ENCODE measurements around the gene GLRX. TPM values are rescaled to one million over a fixed set of nuclear protein-coding genes. Genes with fewer than 3 reads are reported as not detected.
"Not testable (repeated sequence)": the region's sequence is repeated elsewhere in the genome, so short reads cannot be mapped to it uniquely, and the experiment has no call there.

The GLRX gene
- total RNA-seq (15.7 and 23.9 TPM in 2 replicates), polyA plus RNA-seq (51.1 and 54.8 TPM in 2 replicates)

- Histone ChIP-seq H3K4me3 (peak within 1 kb of the TSS; percentile 53), H3K27me3 (no peaks in the 10 kb centered on the region), H3K27ac (peak within 1 kb of the TSS; percentile 77), H3K9me3 (ENCODE audit: low read depth) (no peaks in the 10 kb centered on the region), H3K36me3 (no peaks in the 10 kb centered on the region), H3K4me1 (ENCODE audit: low read depth) (peaks cover 29% of the 10 kb centered on the region)
- peak; percentile 77 to 85 for DNase-seq (ENCODE audit: low read depth in 1 of 2, low spot score in 1 of 2)
- TF ChIP-seq CTCF (IDR thresholded peaks at IDR 0.05; ENCODE audit: low read depth, low read length): no peak
These were observed at the start of gene GLRX for GRCh38 chr5:95822542-95823181. TSS of gene GLRX (minus strand) at chr5:95822726. CDS start at chr5:95822662, 64 bp downstream.

- no peaks in the 10 kb centered on the region for H3K9me3 ChIP-seq (ENCODE audit: low read depth)
These were observed 48.8 kb upstream of the GLRX start for GRCh38 chr5:95871146-95871806.

GRCh38 chr5:95870105-95870672 lies 47.7 kb upstream of the GLRX start:
- TF ChIP-seq CTCF (IDR thresholded peaks at IDR 0.05; ENCODE audit: low read depth, low read length): no peak
- no peaks in the 10 kb centered on the region for H3K27me3 ChIP-seq
- H3K9me3 ChIP-seq (ENCODE audit: low read depth): no peaks in the 10 kb centered on the region
- H3K27ac ChIP-seq: no peak overlapping the region
- no peak for DNase-seq (ENCODE audit: low read depth in 1 of 2, low spot score in 1 of 2)
- H3K4me1 ChIP-seq (ENCODE audit: low read depth): peaks cover 27% of the 10 kb centered on the region
- H3K36me3 ChIP-seq: no peaks in the 10 kb centered on the region
- H3K4me3 ChIP-seq: no peak overlapping the region

More at GRCh38 chr5:95871146-95871806, 48.8 kb upstream of the GLRX start:
- Histone ChIP-seq H3K4me1 (ENCODE audit: low read depth) (peaks cover 27% of the 10 kb centered on the region), H3K27ac (no peak overlapping the region), H3K36me3 (no peaks in the 10 kb centered on the region), H3K27me3 (no peaks in the 10 kb centered on the region), H3K4me3 (no peak overlapping the region)
- no peak for TF ChIP-seq CTCF (IDR thresholded peaks at IDR 0.05; ENCODE audit: low read depth, low read length)
- DNase-seq (ENCODE audit: low read depth in 1 of 2, low spot score in 1 of 2): no peak

GRCh38 chr5:95869173-95869855 lies 46.8 kb upstream of the GLRX start:
- H3K36me3 ChIP-seq; H3K9me3 ChIP-seq (ENCODE audit: low read depth); H3K4me3 ChIP-seq; H3K27ac ChIP-seq; H3K27me3 ChIP-seq; DNase-seq (ENCODE audit: low read depth in 1 of 2, low spot score in 1 of 2): not testable (repeated sequence)
- peaks cover 20% of the 10 kb centered on the region for H3K4me1 ChIP-seq (ENCODE audit: low read depth)

- Histone ChIP-seq H3K9me3 (ENCODE audit: low read depth) (no peaks in the 10 kb centered on the region), H3K4me1 (ENCODE audit: low read depth) (peaks cover 27% of the 10 kb centered on the region), H3K27me3 (no peaks in the 10 kb centered on the region), H3K36me3 (no peaks in the 10 kb centered on the region), H3K4me3 (no peak overlapping the region), H3K27ac (no peak overlapping the region)
- TF ChIP-seq CTCF (IDR thresholded peaks at IDR 0.05; ENCODE audit: low read depth, low read length): no peak
- no peak for DNase-seq (ENCODE audit: low read depth in 1 of 2, low spot score in 1 of 2)
These were observed 45.6 kb upstream of the GLRX start for GRCh38 chr5:95868136-95868535.

All from cardiac muscle cell (in vitro differentiated cells and primary cell).